Measurements from ENCODE around the gene LIPI.

The LIPI gene

GRCh38 chr21:14210738-14211137 is at the start of gene LIPI:
Gene LIPI, minus strand, starts transcription at chr21:14210955. Its CDS starts 110 bp downstream, at chr21:14210845.
- no peak within 1 kb of the TSS for H3K4me3 ChIP-seq
- intact Hi-C loops (cut with DNase I; ENCODE audit: low total_unique reads) = no loop called here
- H3K27me3 ChIP-seq = no peaks in the 10 kb centered on the region
- no peak within 1 kb of the TSS for H3K27ac ChIP-seq
- H3K36me3 ChIP-seq = no peaks in the 10 kb centered on the region
- no peak for DNase-seq
- TF ChIP-seq, protein P1, sequence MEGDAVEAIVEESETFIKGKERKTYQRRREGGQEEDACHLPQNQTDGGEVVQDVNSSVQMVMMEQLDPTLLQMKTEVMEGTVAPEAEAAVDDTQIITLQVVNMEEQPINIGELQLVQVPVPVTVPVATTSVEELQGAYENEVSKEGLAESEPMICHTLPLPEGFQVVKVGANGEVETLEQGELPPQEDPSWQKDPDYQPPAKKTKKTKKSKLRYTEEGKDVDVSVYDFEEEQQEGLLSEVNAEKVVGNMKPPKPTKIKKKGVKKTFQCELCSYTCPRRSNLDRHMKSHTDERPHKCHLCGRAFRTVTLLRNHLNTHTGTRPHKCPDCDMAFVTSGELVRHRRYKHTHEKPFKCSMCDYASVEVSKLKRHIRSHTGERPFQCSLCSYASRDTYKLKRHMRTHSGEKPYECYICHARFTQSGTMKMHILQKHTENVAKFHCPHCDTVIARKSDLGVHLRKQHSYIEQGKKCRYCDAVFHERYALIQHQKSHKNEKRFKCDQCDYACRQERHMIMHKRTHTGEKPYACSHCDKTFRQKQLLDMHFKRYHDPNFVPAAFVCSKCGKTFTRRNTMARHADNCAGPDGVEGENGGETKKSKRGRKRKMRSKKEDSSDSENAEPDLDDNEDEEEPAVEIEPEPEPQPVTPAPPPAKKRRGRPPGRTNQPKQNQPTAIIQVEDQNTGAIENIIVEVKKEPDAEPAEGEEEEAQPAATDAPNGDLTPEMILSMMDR (IDR thresholded peaks at IDR 0.05) = no peak
- peaks cover 0 to under 1% (median under 1%) of the 10 kb centered on the region in 4 donors for H3K4me1 ChIP-seq
- H3K9me3 ChIP-seq = no peaks in the 10 kb centered on the region

GRCh38 chr21:14260174-14260764 is 49.5 kb upstream of the LIPI start:
- DNase-seq = no peak
- TF ChIP-seq, protein P1 (IDR thresholded peaks at IDR 0.05) = no peak
- Histone ChIP-seq H3K36me3 (no peaks in the 10 kb centered on the region), H3K27me3 (peaks cover 0 to 2% of the 10 kb centered on the region in 2 donors), H3K4me1 (no peaks in the 10 kb centered on the region), H3K9me3 (no peaks in the 10 kb centered on the region), H3K4me3 (no peak overlapping the region), H3K27ac (no peak overlapping the region)
- intact Hi-C loops (cut with DNase I; ENCODE audit: low total_unique reads) = loop anchor here (5.0 kb wide), 1 partner anchor 1337 kb away; no protein-coding TSS in a partner anchor

DNA sequence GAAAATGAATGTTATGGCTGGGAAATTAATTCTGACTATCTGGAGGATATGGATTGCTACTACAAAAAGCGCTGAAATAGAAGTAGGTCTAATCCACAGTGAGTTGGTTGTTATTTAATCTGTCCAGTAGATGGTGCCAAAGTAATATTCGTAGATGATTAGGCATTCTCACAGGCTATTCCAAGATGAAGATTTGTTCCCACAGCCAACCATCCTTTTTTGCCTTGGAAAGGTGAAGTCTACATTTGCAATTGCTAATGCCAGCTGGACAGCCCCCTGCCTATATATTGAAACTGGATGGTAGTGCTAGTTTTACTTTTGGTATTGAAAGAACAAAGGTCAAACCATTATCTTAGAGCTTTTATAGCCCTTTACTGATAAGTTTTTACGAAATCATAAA is 49.0 kb upstream of the LIPI start:
- Histone ChIP-seq H3K9me3 (no peaks in the 10 kb centered on the region), H3K27ac (no peak overlapping the region), H3K36me3 (no peaks in the 10 kb centered on the region), H3K4me3 (no peak overlapping the region), H3K4me1 (no peaks in the 10 kb centered on the region), H3K27me3 (peaks cover 0 to 2% of the 10 kb centered on the region in 2 donors)
- DNase-seq = no peak
- TF ChIP-seq, protein P1 (IDR thresholded peaks at IDR 0.05) = peak; percentile 50 to 53
- intact Hi-C loops (cut with DNase I; ENCODE audit: low total_unique reads) = loop anchor here (5.0 kb wide), 1 partner anchor 1338 kb away; no protein-coding TSS in a partner anchor

DNA sequence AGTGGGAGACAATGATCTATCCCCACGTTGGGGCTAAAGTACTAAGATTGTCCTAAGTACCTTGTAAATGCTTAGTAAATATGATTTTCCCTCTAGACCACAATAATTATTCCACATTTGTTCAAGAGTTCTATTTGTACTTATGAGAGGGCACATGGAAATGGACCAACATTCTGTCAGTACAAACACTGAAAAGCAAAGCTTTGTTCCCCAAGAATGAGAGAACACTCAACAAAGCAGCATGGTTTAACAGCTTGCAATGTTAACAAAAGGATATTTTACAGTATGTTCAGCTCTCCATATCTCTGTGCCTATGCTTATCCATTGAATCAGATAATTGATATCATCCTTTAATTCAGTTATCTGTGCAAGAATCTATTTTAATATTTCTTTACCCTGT is 40.6 kb upstream of the LIPI start:
- TF ChIP-seq, protein P1 (IDR thresholded peaks at IDR 0.05) = no peak
- intact Hi-C loops (cut with DNase I; ENCODE audit: low total_unique reads) = no loop called here
- no peak overlapping the region for H3K27ac ChIP-seq
- no peak for DNase-seq
- no peaks in the 10 kb centered on the region for H3K27me3 ChIP-seq
- no peaks in the 10 kb centered on the region for H3K9me3 ChIP-seq
- H3K36me3 ChIP-seq = no peaks in the 10 kb centered on the region
- no peak overlapping the region for H3K4me3 ChIP-seq
- H3K4me1 ChIP-seq = no peaks in the 10 kb centered on the region

- no peak for DNase-seq
- TF ChIP-seq, protein P1 (IDR thresholded peaks at IDR 0.05) = no peak
Observed at GRCh38 chr21:14245711-14246110, 35.0 kb upstream of the LIPI start.

More at GRCh38 chr21:14245711-14246110, 35.0 kb upstream of the LIPI start:
- no peaks in the 10 kb centered on the region for H3K27me3 ChIP-seq
- intact Hi-C loops (cut with DNase I; ENCODE audit: low total_unique reads) = no loop called here
- H3K4me1 ChIP-seq = no peaks in the 10 kb centered on the region
- no peaks in the 10 kb centered on the region for H3K9me3 ChIP-seq
- no peaks in the 10 kb centered on the region for H3K36me3 ChIP-seq
- no peak overlapping the region for H3K27ac ChIP-seq
- H3K4me3 ChIP-seq = no peak overlapping the region
